HG03060 (cell line): Measurements from ENCODE around the gene BRCA1.
"Not testable (repeated sequence)": the region's sequence is repeated elsewhere in the genome, so short reads cannot be mapped to it uniquely, and the experiment has no call there.

ENCODE experiments used
- ATAC-seq: cut with Tn5 transposase; IDR thresholded peaks from one replicate; pipeline ENCODE4 v1.9.1; 2021; ENCODE audit warnings: low read depth, moderate number of reproducible peaks; ENCODE audit not compliant: unreplicated experiment

The BRCA1 gene

GRCh38 chr17:43010667-43011308 is 114.4 kb downstream of the BRCA1 start:
- ATAC-seq, result no peak

GRCh38 chr17:43006639-43007551 is 118.3 kb downstream of the BRCA1 start, which contains the start of gene IFI35:
IFI35 (plus strand) TSS chr17:43006784; CDS start chr17:43006948, 164 bp downstream.
- no peak for ATAC-seq

GRCh38 chr17:43003542-43004172 is 121.5 kb downstream of the BRCA1 start:
- ATAC-seq, result no peak

- not testable (repeated sequence) for ATAC-seq
Observed at GRCh38 chr17:43000894-43001293, 124.3 kb downstream of the BRCA1 start.

GRCh38 chr17:42999003-42999525 is 126.1 kb downstream of the BRCA1 start:
- ATAC-seq, result no peak

GRCh38 chr17:42997984-42998938 is 126.9 kb downstream of the BRCA1 start, which contains the start of gene RPL27:
RPL27 (plus strand) TSS chr17:42998419; CDS start chr17:42998751, 332 bp downstream.
- ATAC-seq, result peak; percentile 90

- ATAC-seq, result no peak
Observed at GRCh38 chr17:42997390-42997983, 127.7 kb downstream of the BRCA1 start.
